Aortic smooth muscle cell (primary cell): ENCODE data around the gene NGF. TPM values are rescaled to one million over a fixed set of nuclear protein-coding genes. Genes with fewer than 3 reads are reported as not detected.

Experiments
- total RNA-seq: library from RNA; depleted of rRNA; stranded (reverse); fragments of >200 nt; gene quantifications from 2 replicates; pipeline ENCODE4 v1.2.3, GENCODE V29; 2014

Gene NGF
- total RNA-seq = 7.7 and 12.7 TPM in 2 replicates

GRCh38 chr1:115337633-115338456 is at the start of gene NGF:
NGF (minus strand) TSS chr1:115338249; CDS start chr1:115286795, 51,454 bp downstream.

Other genes starting within 250 kb of the NGF start
- gene TSPAN2, start 248.7 kb downstream of the NGF start, total RNA-seq = 0.12 and 0.13 TPM in 2 replicates